ENCODE results near the gene LSAMP. TPM values are rescaled to one million over a fixed set of nuclear protein-coding genes. Genes with fewer than 3 reads are reported as not detected.

Gene LSAMP
- total RNA-seq, 1 donor from 2014 or later: 3.9 TPM

GRCh38 chr3:115931581-115931980 lies 513.7 kb downstream of the LSAMP start:
- no peak overlapping the region for H3K4me3 ChIP-seq
- intact Hi-C loops (cut with DNase I): no loop called here
- no peaks in the 10 kb centered on the region for H3K9me3 ChIP-seq
- DNase-seq (ENCODE audit: extremely low spot score in 2 of 2): no peak
- H3K27me3 ChIP-seq: no peaks in the 10 kb centered on the region
- TF ChIP-seq POLR2A (IDR thresholded peaks at IDR 0.05): no peak
- no peak for TF ChIP-seq CTCF (IDR thresholded peaks at IDR 0.05)
- no peak for TF ChIP-seq POLR2AphosphoS5 (IDR thresholded peaks at IDR 0.05; ENCODE audit: insufficient read depth in 1 of 2, low read depth in 1 of 2)
- H3K36me3 ChIP-seq: no peaks in the 10 kb centered on the region
- H3K27ac ChIP-seq: no peak overlapping the region
- H3K4me1 ChIP-seq: no peaks in the 10 kb centered on the region

GRCh38 chr3:115930922-115931321 lies 514.4 kb downstream of the LSAMP start:
- intact Hi-C loops (cut with DNase I): no loop called here
- Histone ChIP-seq H3K4me1 (no peaks in the 10 kb centered on the region), H3K9me3 (no peaks in the 10 kb centered on the region), H3K4me3 (no peak overlapping the region), H3K27me3 (no peaks in the 10 kb centered on the region), H3K27ac (no peak overlapping the region), H3K36me3 (no peaks in the 10 kb centered on the region)
- no peak for DNase-seq (ENCODE audit: extremely low spot score in 2 of 2)
- TF ChIP-seq POLR2A (IDR thresholded peaks at IDR 0.05): no peak
- no peak for TF ChIP-seq CTCF (IDR thresholded peaks at IDR 0.05)

GRCh38 chr3:115930168-115930567 lies 515.1 kb downstream of the LSAMP start:
- no peaks in the 10 kb centered on the region for H3K27me3 ChIP-seq
- no peaks in the 10 kb centered on the region for H3K9me3 ChIP-seq
- DNase-seq (ENCODE audit: extremely low spot score in 2 of 2): no peak
- H3K4me3 ChIP-seq: no peak overlapping the region
- H3K4me1 ChIP-seq: no peaks in the 10 kb centered on the region
- no peak for TF ChIP-seq POLR2A (IDR thresholded peaks at IDR 0.05)
- no peak for TF ChIP-seq CTCF (IDR thresholded peaks at IDR 0.05)
- no peak for TF ChIP-seq POLR2AphosphoS5 (IDR thresholded peaks at IDR 0.05; ENCODE audit: insufficient read depth in 1 of 2, low read depth in 1 of 2)
- no peaks in the 10 kb centered on the region for H3K36me3 ChIP-seq
- intact Hi-C loops (cut with DNase I): no loop called here
- no peak overlapping the region for H3K27ac ChIP-seq

GRCh38 chr3:115928376-115928775 lies 516.9 kb downstream of the LSAMP start:
- Histone ChIP-seq H3K4me1 (no peaks in the 10 kb centered on the region), H3K27me3 (no peaks in the 10 kb centered on the region), H3K27ac (no peak overlapping the region), H3K4me3 (no peak overlapping the region), H3K36me3 (no peaks in the 10 kb centered on the region), H3K9me3 (no peaks in the 10 kb centered on the region)
- TF ChIP-seq POLR2A (IDR thresholded peaks at IDR 0.05) (no peak), CTCF (IDR thresholded peaks at IDR 0.05) (no peak), POLR2AphosphoS5 (IDR thresholded peaks at IDR 0.05; ENCODE audit: insufficient read depth in 1 of 2, low read depth in 1 of 2) (no peak)
- intact Hi-C loops (cut with DNase I): no loop called here
- DNase-seq (ENCODE audit: extremely low spot score in 2 of 2): no peak

- Histone ChIP-seq H3K27me3 (no peaks in the 10 kb centered on the region), H3K27ac (no peak overlapping the region), H3K4me3 (no peak overlapping the region), H3K9me3 (no peaks in the 10 kb centered on the region), H3K36me3 (no peaks in the 10 kb centered on the region), H3K4me1 (no peaks in the 10 kb centered on the region)
- TF ChIP-seq POLR2A (IDR thresholded peaks at IDR 0.05) (no peak), POLR2AphosphoS5 (IDR thresholded peaks at IDR 0.05; ENCODE audit: insufficient read depth in 1 of 2, low read depth in 1 of 2) (no peak), CTCF (IDR thresholded peaks at IDR 0.05) (no peak)
- no peak for DNase-seq (ENCODE audit: extremely low spot score in 2 of 2)
- intact Hi-C loops (cut with DNase I): no loop called here
Measured at GRCh38 chr3:115927197-115927596, 518.1 kb downstream of the LSAMP start.
